ENCODE results near the gene CCNF. TPM values are rescaled to one million over a fixed set of nuclear protein-coding genes. Genes with fewer than 3 reads are reported as not detected.

Gene CCNF
- total and polyA plus RNA-seq, 2 of the 4 experiments (the other 2 are of a cell fraction) = 8.2 to 20.1 TPM

DNA sequence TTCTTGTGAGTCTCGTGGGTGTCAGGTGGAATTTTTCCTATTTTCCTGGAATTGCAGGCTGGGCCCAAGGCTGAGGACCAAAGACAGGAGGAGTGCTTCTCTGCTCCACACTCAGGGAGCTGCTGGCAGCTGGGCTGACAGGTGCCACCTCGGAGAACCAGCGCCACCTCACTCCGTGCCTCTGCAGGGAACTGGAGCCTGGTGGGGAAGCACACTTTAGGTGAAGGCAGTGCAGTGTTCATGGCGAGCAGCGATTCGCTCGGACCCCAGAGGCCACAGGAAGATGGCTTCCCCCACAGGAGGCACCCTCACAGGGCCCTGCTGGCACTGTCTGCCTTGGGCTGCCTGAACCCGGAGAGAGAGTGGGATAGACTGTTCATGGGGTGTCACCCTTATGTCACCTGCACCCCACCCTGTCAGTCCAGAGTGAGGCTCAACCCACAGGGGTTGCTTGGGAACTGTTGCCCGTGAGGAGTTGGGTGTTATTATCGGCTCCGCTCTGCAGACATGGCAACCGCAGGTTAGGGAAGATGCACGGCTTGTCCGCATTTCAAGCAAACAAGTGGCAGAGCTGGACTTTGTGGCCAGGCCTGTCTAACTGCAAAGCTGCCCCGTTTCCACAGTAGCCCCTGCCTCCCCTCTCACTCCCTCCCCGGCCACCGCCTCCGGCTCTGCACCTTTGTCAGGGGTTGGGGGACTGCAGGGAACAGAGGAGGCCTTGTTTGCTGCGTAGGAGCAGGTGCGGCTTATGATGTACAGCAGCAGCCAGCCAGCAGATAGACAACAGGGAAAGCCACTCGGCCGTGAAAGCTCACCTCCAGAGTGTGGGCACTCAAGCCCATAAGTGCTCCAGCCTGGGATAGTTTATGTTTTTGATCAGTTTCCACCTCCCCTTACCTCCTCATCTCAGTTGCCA is 61.2 kb downstream of the CCNF start:
- Histone ChIP-seq H2BK120ac (ENCODE audit: low read depth, low read length) (no peak overlapping the region), H3K9me1 (ENCODE audit: insufficient read depth, low read length) (peaks cover 4% of the 10 kb centered on the region; the same call in 1 of the 2 replicates), H3K36me3 (ENCODE audit: control insufficient read depth, insufficient read depth, low read length) (peaks cover 2% of the 10 kb centered on the region; the same call in 1 of the 2 replicates), H3K27ac (ENCODE audit: insufficient read depth, low read length) (no peak overlapping the region), H3K4ac (ENCODE audit: low read depth, low read length) (no peak overlapping the region), H3K9me3 (ENCODE audit: control insufficient read depth, insufficient read depth, low read length) (no peaks in the 10 kb centered on the region), H3K14ac (replicated peaks; ENCODE audit: low read depth, low read length) (no peak overlapping the region), H3K56ac (ENCODE audit: extremely low read depth, insufficient read depth, low read length) (no peak overlapping the region), H3K4me3 (ENCODE audit: insufficient read depth, low read depth, low read length) (no peak overlapping the region), H3K18ac (ENCODE audit: low read depth, low read length) (no peak overlapping the region), H3K4me1 (ENCODE audit: control insufficient read depth, insufficient read depth, low read length) (peaks cover 11% of the 10 kb centered on the region), H4K91ac (ENCODE audit: insufficient read depth, low read depth, low read length) (no peak overlapping the region), H2AK9ac (replicated peaks; ENCODE audit: low read depth, low read length, poor library complexity) (no peak overlapping the region), H3K23ac (ENCODE audit: low read depth, low read length) (no peak overlapping the region), H3K79me1 (ENCODE audit: low read depth in 1 of 2, low read length in 2 of 2) (peaks cover 11 to 50% of the 10 kb centered on the region in 2 experiments), H3K27me3 (ENCODE audit: control insufficient read depth, insufficient read depth, low read length) (no peaks in the 10 kb centered on the region), H3K4me2 (ENCODE audit: low read depth, low read length) (no peak overlapping the region), H2BK15ac (ENCODE audit: low read depth, low read length) (no peak overlapping the region), H4K8ac (ENCODE audit: low read depth in 2 of 2, low read length in 2 of 2) (no peak overlapping the region), H4K20me1 (ENCODE audit: insufficient read depth, low read length) (peaks cover 20% of the 10 kb centered on the region), H2BK5ac (ENCODE audit: low read depth, low read length, poor library complexity, severe bottlenecking) (no peak overlapping the region), H2AFZ (replicated peaks; ENCODE audit: low read length, poor library complexity) (no peak overlapping the region), H4K5ac (ENCODE audit: low read depth, low read length) (no peak overlapping the region), H2AK5ac (ENCODE audit: low read depth, low read length) (no peak overlapping the region), H2BK20ac (ENCODE audit: low read depth, low read length) (no peak overlapping the region), H3K9ac (ENCODE audit: low read depth, low read length) (no peak overlapping the region)
- DNase-seq (no peak), ATAC-seq (ENCODE audit: low read depth) (no peak)
- in situ Hi-C loops (cut with MboI; ENCODE audit: low sequenced_read_pairs) = no loop called here
- POLR2A ChIA-PET (ENCODE audit: unreplicated experiment) = no interaction called here
- CTCF ChIA-PET = interaction anchor here (0.6 kb wide), 1 partner anchor 98 kb away, joined by 3 read pairs; no protein-coding TSS in a partner anchor
- no TSS peak for BruUV-seq (replicated peaks)
- dilution Hi-C loops (cut with HindIII; ENCODE audit: low sequenced_read_pairs, unreplicated experiment) = no loop called here
- intact Hi-C loops (cut with micrococcal nuclease) = no loop called here
- 100% methylated on average over 5 of the region's 23 CpGs; no CpG with 5 or more reads in 1 of the 2 experiments for WGBS, 2 experiments (ENCODE audit: extremely low coverage in 2 of 2, insufficient read length in 1 of 2)
- TF ChIP-seq BHLHE40 (IDR thresholded peaks at IDR 0.05; ENCODE audit: low read depth, low read length) (no peak), NFE2L2 (IDR thresholded peaks at IDR 0.05; ENCODE audit: low read depth, low read length) (no peak), MXI1 (IDR thresholded peaks at IDR 0.05; ENCODE audit: borderline replicate concordance, low read depth, low read length) (no peak), FOS (IDR thresholded peaks at IDR 0.05; ENCODE audit: low read depth, low read length) (no peak), RAD21 (IDR thresholded peaks at IDR 0.05; ENCODE audit: low read length) (no peak), CHD1 (IDR thresholded peaks at IDR 0.05; ENCODE audit: low read depth, low read length) (no peak), MAFK (IDR thresholded peaks at IDR 0.05; ENCODE audit: low read depth, low read length) (no peak), MAZ (IDR thresholded peaks at IDR 0.05; ENCODE audit: borderline replicate concordance, low read depth, low read length) (no peak), CEBPB (IDR thresholded peaks at IDR 0.05; ENCODE audit: low read depth, low read length) (no peak), RFX5 (IDR thresholded peaks at IDR 0.05; ENCODE audit: low read depth, low read length) (no peak), RCOR1 (IDR thresholded peaks at IDR 0.05; ENCODE audit: insufficient replicate concordance, low read length) (no peak), POLR2A (IDR thresholded peaks at IDR 0.05; ENCODE audit: low read depth, low read length) (no peak)
- TF ChIP-seq, protein P1, sequence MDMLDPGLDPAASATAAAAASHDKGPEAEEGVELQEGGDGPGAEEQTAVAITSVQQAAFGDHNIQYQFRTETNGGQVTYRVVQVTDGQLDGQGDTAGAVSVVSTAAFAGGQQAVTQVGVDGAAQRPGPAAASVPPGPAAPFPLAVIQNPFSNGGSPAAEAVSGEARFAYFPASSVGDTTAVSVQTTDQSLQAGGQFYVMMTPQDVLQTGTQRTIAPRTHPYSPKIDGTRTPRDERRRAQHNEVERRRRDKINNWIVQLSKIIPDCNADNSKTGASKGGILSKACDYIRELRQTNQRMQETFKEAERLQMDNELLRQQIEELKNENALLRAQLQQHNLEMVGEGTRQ (IDR thresholded peaks at IDR 0.05; ENCODE audit: low read depth, low read length) = no peak
- TF ChIP-seq, protein P2, sequence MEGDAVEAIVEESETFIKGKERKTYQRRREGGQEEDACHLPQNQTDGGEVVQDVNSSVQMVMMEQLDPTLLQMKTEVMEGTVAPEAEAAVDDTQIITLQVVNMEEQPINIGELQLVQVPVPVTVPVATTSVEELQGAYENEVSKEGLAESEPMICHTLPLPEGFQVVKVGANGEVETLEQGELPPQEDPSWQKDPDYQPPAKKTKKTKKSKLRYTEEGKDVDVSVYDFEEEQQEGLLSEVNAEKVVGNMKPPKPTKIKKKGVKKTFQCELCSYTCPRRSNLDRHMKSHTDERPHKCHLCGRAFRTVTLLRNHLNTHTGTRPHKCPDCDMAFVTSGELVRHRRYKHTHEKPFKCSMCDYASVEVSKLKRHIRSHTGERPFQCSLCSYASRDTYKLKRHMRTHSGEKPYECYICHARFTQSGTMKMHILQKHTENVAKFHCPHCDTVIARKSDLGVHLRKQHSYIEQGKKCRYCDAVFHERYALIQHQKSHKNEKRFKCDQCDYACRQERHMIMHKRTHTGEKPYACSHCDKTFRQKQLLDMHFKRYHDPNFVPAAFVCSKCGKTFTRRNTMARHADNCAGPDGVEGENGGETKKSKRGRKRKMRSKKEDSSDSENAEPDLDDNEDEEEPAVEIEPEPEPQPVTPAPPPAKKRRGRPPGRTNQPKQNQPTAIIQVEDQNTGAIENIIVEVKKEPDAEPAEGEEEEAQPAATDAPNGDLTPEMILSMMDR (conservative IDR thresholded peaks at IDR 0.05; ENCODE audit: low read depth, low read length) = no peak
- TF ChIP-seq, protein P3, sequence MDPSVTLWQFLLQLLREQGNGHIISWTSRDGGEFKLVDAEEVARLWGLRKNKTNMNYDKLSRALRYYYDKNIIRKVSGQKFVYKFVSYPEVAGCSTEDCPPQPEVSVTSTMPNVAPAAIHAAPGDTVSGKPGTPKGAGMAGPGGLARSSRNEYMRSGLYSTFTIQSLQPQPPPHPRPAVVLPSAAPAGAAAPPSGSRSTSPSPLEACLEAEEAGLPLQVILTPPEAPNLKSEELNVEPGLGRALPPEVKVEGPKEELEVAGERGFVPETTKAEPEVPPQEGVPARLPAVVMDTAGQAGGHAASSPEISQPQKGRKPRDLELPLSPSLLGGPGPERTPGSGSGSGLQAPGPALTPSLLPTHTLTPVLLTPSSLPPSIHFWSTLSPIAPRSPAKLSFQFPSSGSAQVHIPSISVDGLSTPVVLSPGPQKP (IDR thresholded peaks at IDR 0.05; ENCODE audit: borderline replicate concordance, low read depth, low read length) = no peak

Data from IMR-90 (cell line).